Kidney (tissue), 14 donors: ENCODE data around the gene LBX1. TPM values are rescaled to one million over a fixed set of nuclear protein-coding genes. Genes with fewer than 3 reads are reported as not detected.
A peak's percentile ranks its signal among the peaks of the same experiment; 100 is the strongest.

ENCODE experiments used
- DNase-seq, 5 donors: peaks; one replicate each; pipeline ENCODE4 v3.0.0-alpha.2; 2013 to 2020
- FAIRE-seq: peaks from 2 replicates; lab custom pipeline; 2012; peaks lifted over from hg19 to GRCh38; lab: Jason Lieb, UNC
- H3K27ac ChIP-seq, 2 donors: one replicate each; pipeline ENCODE4 v1.7.0; 2013; ENCODE audit warnings: low read depth in 2 of 2, low read length in 2 of 2, inconsistent platforms in 1 of 2
- H3K27me3 ChIP-seq: one replicate; pipeline ENCODE4 v1.7.1; 2013; ENCODE audit warnings: low read length, inconsistent platforms; ENCODE audit not compliant: control insufficient read depth, insufficient read depth
- H3K36me3 ChIP-seq, 3 donors: one replicate each; pipeline versions ENCODE4 v1.7.0 to v1.7.1; 2013; ENCODE audit warnings: low read length in 3 of 3, control low read depth in 1 of 3, inconsistent platforms in 1 of 3; ENCODE audit not compliant: insufficient read depth in 3 of 3, control insufficient read depth in 2 of 3
- H3K4me1 ChIP-seq, 3 donors: one replicate each; pipeline versions ENCODE4 v1.7.0 to v1.7.1; 2013; ENCODE audit warnings: low read length in 3 of 3, inconsistent platforms in 1 of 3, low read depth in 1 of 3; ENCODE audit not compliant: control insufficient read depth in 2 of 3, insufficient read depth in 2 of 3
- H3K4me3 ChIP-seq, 3 donors: one replicate each; pipeline versions ENCODE4 v1.7.0 to v1.8.1; 2013; ENCODE audit warnings: low read length in 3 of 3, control low read depth in 1 of 3, inconsistent platforms in 1 of 3
- H3K9ac ChIP-seq, 3 donors: one replicate each; pipeline versions ENCODE4 v1.7.0 to v1.7.1; 2013; ENCODE audit warnings: low read length in 3 of 3, control low read depth in 1 of 3, inconsistent platforms in 1 of 3
- H3K9me3 ChIP-seq, 3 donors: one replicate each; pipeline versions ENCODE4 v1.7.0 to v1.7.1; 2013; ENCODE audit warnings: low read length in 3 of 3, control low read depth in 1 of 3, inconsistent platforms in 1 of 3; ENCODE audit not compliant: control insufficient read depth in 2 of 3, insufficient read depth in 1 of 3
- CTCF ChIP-seq: IDR thresholded peaks from 3 replicates; pipeline ENCODE4 v1.5.1; 2012; ENCODE audit warnings: mild to moderate bottlenecking, moderate library complexity, borderline replicate concordance; ENCODE audit not compliant: insufficient read depth; ENCODE audit errors: extremely low read depth
- intact Hi-C: fragments of 100-400 bp; cut with DNase I; formaldehyde crosslinking; loops from one replicate; pipeline ENCODE4 v1.11.1; 2022
- polyA plus RNA-seq: library from polyadenylated mRNA; stranded (reverse); fragments of 350-450 nt; fragmentation: Illumina TruSeq; extraction: RNeasy Lipid Tissue Mini Kit (QIAGEN cat#74804); gene quantifications from one replicate; pipeline ENCODE4 v1.2.3, GENCODE V29; 2014; ENCODE audit warnings: low read depth, low replicate concordance; ENCODE audit not compliant: insufficient read depth
- total RNA-seq: library from RNA; stranded (reverse); fragmentation: NEBNext Ultra II Directional; extraction: Animal tissue kit (Norgen Biotek cat#: 25700); gene quantifications from one replicate; pipeline ENCODE4 v1.2.1, GENCODE V29; 2021
- donor health status: control.
- donor health status: control.
- donor health status: control.
- donor health status: control.
- donor health status: control.
- donor health status: DM: yes; HTN: yes; CAD: no.
- donor health status: Normal renal cell carcinoma (clear cell type).

Gene LBX1
- total and polyA plus RNA-seq, 2 donors from 2014 or later: not detected

- Histone ChIP-seq H3K27me3 (peaks cover 66% of the 10 kb centered on the region), H3K9me3 (no peaks in the 10 kb centered on the region), H3K4me3 (peak overlapping the region in 1 of 3 donors; percentile 8), H3K4me1 (peaks cover 0 to 26% (median 0%) of the 10 kb centered on the region in 3 donors), H3K27ac (no peak overlapping the region), H3K36me3 (no peaks in the 10 kb centered on the region), H3K9ac (no peak overlapping the region)
- intact Hi-C loops: no loop called here
- FAIRE-seq (no peak), DNase-seq (peak in 2 of 5 donors; percentile 34 to 45)
- no peak for TF ChIP-seq CTCF
Observed at GRCh38 chr10:101226491-101227428, 2.5 kb downstream of the LBX1 start.

GRCh38 chr10:101225846-101226421 lies 3.3 kb downstream of the LBX1 start:
- H3K27me3 ChIP-seq: peaks cover 64% of the 10 kb centered on the region
- H3K9ac ChIP-seq: no peak overlapping the region
- H3K4me1 ChIP-seq: peaks cover 0 to 26% (median 0%) of the 10 kb centered on the region in 3 donors
- intact Hi-C loops: no loop called here
- H3K9me3 ChIP-seq: no peaks in the 10 kb centered on the region
- no peak for TF ChIP-seq CTCF
- H3K36me3 ChIP-seq: no peaks in the 10 kb centered on the region
- FAIRE-seq (no peak), DNase-seq (peak in 2 of 5 donors; percentile 33 to 42)
- no peak overlapping the region for H3K4me3 ChIP-seq
- H3K27ac ChIP-seq: no peak overlapping the region

DNA sequence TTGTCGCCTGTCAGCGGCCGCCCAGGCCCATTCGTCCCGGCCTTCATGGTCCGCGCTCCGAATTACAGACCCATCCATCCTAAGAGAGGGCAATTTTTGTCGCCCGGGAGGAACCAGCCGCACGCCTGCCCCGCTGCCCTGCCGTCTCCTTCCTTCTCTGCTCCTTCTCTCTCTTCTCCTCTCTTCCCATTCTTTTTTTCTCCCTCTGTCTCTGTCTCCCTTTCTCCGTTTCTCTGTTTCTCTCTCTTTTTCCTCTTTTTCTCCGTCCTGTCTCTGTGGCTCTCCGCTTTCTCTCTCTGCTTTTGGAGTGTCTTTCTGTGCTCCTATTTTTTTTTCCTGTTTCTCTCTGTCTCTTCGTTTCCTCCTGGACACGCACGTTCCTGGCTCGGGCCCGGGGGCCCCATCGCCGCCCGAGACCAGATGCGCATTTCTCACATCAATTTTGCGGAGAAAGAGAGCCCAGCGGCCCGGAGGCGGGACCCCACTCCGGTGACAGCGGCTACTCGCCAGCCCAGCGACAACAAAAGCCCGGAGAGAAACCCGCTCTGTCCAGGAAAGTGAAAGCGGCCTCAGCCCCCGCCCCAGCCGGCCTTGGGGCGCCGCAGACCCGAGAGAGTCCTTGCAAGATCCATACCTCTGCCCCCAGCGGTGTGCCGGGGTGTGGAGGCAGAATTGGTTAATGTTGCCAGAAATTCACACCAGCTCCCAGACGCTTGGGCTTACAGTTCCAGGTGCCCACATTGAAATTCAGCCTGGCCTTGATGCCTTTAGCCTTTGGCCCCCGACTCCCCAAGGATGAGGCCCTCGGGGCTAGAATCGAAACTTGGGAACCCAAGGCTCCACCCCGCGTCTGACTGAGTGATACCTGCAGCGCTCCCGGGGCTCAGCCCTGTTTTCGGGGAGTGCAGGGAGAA lies 4.1 kb downstream of the LBX1 start:
- intact Hi-C loops: no loop called here
- peaks cover 65% of the 10 kb centered on the region for H3K27me3 ChIP-seq
- peaks cover 0 to 26% (median 0%) of the 10 kb centered on the region in 3 donors for H3K4me1 ChIP-seq
- FAIRE-seq (no peak), DNase-seq (peak in 2 of 5 donors; percentile 32 to 45)
- no peaks in the 10 kb centered on the region for H3K9me3 ChIP-seq
- H3K36me3 ChIP-seq: no peaks in the 10 kb centered on the region
- no peak for TF ChIP-seq CTCF
- no peak overlapping the region for H3K9ac ChIP-seq
- H3K4me3 ChIP-seq: no peak overlapping the region
- no peak overlapping the region for H3K27ac ChIP-seq
